Coronary artery (tissue), 2 donors: Measurements from ENCODE around the gene PRR11.

ENCODE experiments used
- DNase-seq: peaks from one replicate; pipeline ENCODE4 v3.0.0-alpha.2; 2017; ENCODE audit warnings: low spot score
- H3K27ac ChIP-seq, 2 donors: fragments of 200-600 bp; sonication (generic); one replicate each; pipeline ENCODE4 v1.5.1; 2016 to 2019
- H3K4me3 ChIP-seq: fragments of 200-600 bp; sonication (generic); 2 replicates; pipeline ENCODE4 v1.5.1; 2016; ENCODE audit warnings: mild to moderate bottlenecking, moderate library complexity
- TF ChIP-seq, protein P1 (sequence below): fragments of 200-600 bp; sonication (generic); IDR thresholded peaks from one replicate; pipeline ENCODE4 v1.5.1; 2019; ENCODE audit warnings: antibody characterized with exemption

The PRR11 gene

DNA sequence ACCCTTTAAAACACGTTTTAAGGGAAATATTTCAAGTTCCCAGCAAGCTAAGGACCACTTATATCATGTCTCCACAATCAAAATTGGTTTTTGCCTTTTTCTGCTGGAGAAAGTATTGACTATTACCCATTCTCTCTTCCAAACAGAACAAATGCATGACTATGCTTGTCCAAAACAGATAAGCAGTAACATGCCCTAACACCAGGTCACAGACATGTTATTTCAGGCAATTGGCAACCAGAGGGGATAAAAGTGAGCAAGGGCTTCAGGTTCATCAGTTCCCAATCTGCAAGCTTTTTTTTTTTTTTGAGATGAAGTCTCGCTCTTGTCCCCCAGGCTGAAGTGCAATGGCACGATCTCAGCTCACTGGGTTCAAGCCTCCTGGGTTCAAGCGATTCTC lies 15.6 kb upstream of the PRR11 start:
- TF ChIP-seq, protein P1, sequence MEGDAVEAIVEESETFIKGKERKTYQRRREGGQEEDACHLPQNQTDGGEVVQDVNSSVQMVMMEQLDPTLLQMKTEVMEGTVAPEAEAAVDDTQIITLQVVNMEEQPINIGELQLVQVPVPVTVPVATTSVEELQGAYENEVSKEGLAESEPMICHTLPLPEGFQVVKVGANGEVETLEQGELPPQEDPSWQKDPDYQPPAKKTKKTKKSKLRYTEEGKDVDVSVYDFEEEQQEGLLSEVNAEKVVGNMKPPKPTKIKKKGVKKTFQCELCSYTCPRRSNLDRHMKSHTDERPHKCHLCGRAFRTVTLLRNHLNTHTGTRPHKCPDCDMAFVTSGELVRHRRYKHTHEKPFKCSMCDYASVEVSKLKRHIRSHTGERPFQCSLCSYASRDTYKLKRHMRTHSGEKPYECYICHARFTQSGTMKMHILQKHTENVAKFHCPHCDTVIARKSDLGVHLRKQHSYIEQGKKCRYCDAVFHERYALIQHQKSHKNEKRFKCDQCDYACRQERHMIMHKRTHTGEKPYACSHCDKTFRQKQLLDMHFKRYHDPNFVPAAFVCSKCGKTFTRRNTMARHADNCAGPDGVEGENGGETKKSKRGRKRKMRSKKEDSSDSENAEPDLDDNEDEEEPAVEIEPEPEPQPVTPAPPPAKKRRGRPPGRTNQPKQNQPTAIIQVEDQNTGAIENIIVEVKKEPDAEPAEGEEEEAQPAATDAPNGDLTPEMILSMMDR: no peak
- no peak overlapping the region for H3K27ac ChIP-seq
- no peak for DNase-seq

DNA sequence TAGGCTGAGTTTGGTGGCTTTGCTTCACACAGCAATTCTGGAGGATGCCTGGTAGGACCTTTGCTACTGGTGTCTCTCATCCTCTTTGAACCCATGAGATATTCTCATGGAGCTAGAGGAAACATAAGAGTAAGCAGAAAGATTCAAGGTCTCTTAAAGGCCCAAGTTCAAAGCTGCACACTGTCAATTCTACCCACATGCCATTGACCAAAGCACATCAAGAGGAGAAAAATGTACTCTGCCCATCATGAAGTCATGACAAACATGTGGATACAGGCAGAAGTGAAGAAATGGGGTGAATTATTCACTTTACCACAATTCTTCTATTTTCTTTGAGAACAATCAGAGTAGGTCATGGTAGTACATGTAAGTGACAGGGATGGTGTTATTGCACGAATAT lies 13.7 kb upstream of the PRR11 start:
- TF ChIP-seq, protein P1: no peak
- Histone ChIP-seq H3K4me3 (no peak overlapping the region), H3K27ac (no peak overlapping the region)
- DNase-seq: no peak

More for the DNA sequence above, 15.6 kb upstream of the PRR11 start:
- no peak overlapping the region for H3K4me3 ChIP-seq

DNA sequence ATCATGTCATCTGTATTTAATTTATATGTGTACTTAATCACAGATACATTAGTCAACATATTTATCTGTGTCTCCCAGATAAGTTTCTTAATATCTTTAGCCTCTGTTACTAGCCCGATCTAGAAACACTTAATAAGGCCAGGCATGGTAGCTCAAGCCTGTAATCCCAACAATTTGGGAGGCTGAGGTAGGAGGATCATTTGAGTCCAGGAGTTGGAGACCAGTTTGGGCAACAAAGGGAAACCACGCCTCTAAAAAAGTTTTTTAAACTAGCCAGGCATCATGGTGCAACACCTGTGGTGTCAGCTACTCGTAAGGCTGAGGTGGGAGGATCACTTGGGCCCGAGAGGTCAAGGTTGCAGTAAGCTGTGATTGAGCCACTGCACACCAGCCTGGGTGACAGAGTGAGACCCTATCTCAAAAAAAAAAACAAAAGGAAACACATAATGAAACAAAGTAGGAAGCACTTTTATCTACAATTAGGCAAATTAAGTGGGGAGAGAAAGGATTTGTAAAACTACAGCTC lies 9.9 kb upstream of the PRR11 start:
- Histone ChIP-seq H3K27ac (no peak overlapping the region), H3K4me3 (no peak overlapping the region)
- TF ChIP-seq, protein P1: no peak
- no peak for DNase-seq

DNA sequence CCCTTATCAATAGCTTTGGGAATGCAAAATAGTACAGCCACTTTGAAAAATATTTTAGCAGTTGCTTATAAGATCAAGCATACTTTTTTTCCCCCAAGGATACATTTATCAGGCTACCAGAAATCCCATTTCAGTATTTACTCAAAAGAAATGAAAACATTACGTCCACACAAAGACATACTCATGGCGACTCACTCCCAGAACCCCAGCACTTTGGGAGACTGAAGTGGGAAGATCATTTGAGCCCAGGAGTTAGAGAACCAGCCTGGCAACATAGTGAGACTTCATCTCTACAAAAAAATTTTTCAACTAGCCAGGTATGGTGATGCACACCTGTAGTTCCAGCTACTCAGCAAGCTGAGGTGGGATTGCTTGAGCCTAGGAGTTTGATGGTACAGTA lies 6.5 kb upstream of the PRR11 start:
- DNase-seq: no peak
- H3K27ac ChIP-seq: no peak overlapping the region
- H3K4me3 ChIP-seq: no peak overlapping the region
- TF ChIP-seq, protein P1: no peak

DNA sequence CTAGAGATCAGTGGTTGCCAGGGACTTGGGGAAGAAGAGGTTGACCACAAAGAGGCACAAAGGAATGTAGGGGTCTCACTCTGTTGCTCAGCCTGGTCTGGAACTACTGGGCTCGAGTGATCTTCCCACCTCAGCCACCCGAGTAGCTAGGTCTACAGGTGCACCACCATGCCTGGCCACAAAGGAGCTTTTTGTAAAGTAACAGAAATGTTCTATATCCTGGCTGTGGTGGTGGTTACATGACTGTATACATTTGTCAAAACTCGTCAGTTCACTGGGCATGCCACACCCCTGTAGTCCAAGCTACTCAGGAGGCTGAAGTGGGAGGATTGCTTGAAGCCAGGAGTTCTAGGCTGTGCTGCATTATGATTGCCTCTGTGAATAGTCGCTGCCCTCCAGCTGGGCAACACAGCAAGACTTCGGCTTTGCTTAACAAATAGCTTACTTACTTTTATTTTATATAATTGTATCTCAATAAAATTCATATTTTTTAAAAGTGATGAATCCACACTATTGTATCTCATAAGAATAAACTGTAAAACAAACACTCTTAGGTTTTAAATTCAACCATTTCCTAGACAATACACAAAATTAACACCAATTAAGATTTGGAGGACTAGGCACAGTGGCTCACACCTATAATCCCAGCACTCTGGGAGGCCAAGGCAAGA lies 5.6 kb upstream of the PRR11 start:
- H3K4me3 ChIP-seq: no peak overlapping the region
- TF ChIP-seq, protein P1: no peak

DNA sequence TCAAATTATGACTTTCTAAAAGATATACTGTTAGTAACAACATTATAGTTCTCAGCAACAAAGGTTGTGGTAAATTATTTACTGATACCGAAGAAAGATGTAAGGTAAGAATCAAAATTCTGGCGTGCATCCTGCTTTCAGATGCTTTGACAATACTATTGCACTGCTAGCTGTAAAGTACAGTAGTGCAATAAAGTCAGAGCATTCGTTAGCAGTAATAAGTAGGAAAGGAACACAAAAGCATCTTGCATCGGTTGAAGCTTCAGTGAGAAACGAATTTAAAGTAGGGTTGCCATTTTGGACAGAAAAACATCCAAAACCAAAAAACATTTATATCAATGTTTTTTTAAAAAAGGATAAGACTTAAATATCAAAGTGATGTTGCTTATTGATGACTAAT lies 4.5 kb upstream of the PRR11 start:
- no peak overlapping the region for H3K4me3 ChIP-seq
- TF ChIP-seq, protein P1: no peak
- H3K27ac ChIP-seq: no peak overlapping the region
- DNase-seq: no peak

More for the DNA sequence above, 5.6 kb upstream of the PRR11 start:
- DNase-seq: no peak
- no peak overlapping the region for H3K27ac ChIP-seq

DNA sequence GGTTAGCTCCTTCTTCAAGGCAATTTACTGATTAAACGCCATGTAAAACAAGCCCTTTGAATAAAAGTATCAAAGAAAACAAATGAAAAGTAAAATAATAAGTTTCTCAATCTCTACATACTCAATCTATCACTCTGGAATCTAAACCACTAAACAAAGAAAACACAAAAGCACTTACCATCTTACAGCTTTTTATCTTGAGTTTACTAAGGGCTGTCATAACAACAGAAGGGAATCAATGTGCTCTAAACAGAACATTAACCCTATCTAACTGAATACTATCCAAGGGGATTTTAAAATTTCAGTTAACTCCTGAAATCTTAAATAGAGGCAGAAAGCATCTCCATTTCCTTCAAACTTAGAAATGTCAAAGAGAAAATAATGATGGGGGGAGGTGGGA lies 4.0 kb upstream of the PRR11 start:
- no peak for DNase-seq
- Histone ChIP-seq H3K4me3 (no peak overlapping the region), H3K27ac (no peak overlapping the region)
- TF ChIP-seq, protein P1: no peak
